Keratinocyte (primary cell): ENCODE data around the gene ADAMTS17. TPM values are rescaled to one million over a fixed set of nuclear protein-coding genes. Genes with fewer than 3 reads are reported as not detected.

ENCODE experiments used
- DNase-seq: peaks from one replicate; pipeline ENCODE4 v3.0.0-alpha.2; 2011; ENCODE audit warnings: low read depth, missing footprints, low spot score
- FAIRE-seq: peaks from 2 replicates; lab custom pipeline; 2011; peaks lifted over from hg19 to GRCh38; lab: Jason Lieb, UNC
- H2AFZ ChIP-seq: 2 replicates; pipeline ENCODE4 v1.6.0; 2012; ENCODE audit warnings: low read length, control low read depth, inconsistent platforms; ENCODE audit not compliant: control insufficient read depth
- H3K27ac ChIP-seq: 2 replicates; pipeline ENCODE4 v1.5.1; 2011; ENCODE audit warnings: low read length; ENCODE audit not compliant: control insufficient read depth, insufficient read depth
- H3K27me3 ChIP-seq: 3 replicates; pipeline ENCODE4 v1.6.0; 2011; ENCODE audit warnings: low read length; ENCODE audit not compliant: control insufficient read depth, insufficient read depth; ENCODE audit errors: extremely low read depth
- H3K36me3 ChIP-seq, 2 experiments: 2 replicates in 1 of 2; 3 replicates in 1 of 2; pipeline ENCODE4 v1.5.1; 2011; ENCODE audit warnings: low read length in 2 of 2, mild to moderate bottlenecking in 1 of 2; ENCODE audit not compliant: control insufficient read depth in 2 of 2, insufficient read depth in 2 of 2; ENCODE audit errors: extremely low read depth in 1 of 2
- H3K4me1 ChIP-seq: 3 replicates; pipeline ENCODE4 v1.5.1; 2011; ENCODE audit warnings: low read length; ENCODE audit not compliant: control insufficient read depth, insufficient read depth; ENCODE audit errors: extremely low read depth
- H3K4me2 ChIP-seq: 3 replicates; pipeline ENCODE4 v1.6.0; 2011; ENCODE audit warnings: low read depth, low read length; ENCODE audit not compliant: control insufficient read depth, insufficient read depth; ENCODE audit errors: extremely low read depth
- H3K4me3 ChIP-seq, 3 experiments: fragments of 200-600 bp in 1 of 3; sonication (generic) in 1 of 3; 2 replicates in 2 of 3; 3 replicates in 1 of 3; pipeline ENCODE4 v1.5.1; 2011 to 2016; ENCODE audit warnings: low read length in 3 of 3, mild to moderate bottlenecking in 3 of 3, control low read depth in 2 of 3, inconsistent platforms in 1 of 3, low read depth in 1 of 3, mixed read lengths in 1 of 3, mixed run types in 1 of 3, moderate library complexity in 1 of 3; ENCODE audit not compliant: control insufficient read depth in 2 of 3, insufficient read depth in 2 of 3; ENCODE audit errors: extremely low read depth in 1 of 3
- H3K79me2 ChIP-seq: 2 replicates; pipeline ENCODE4 v1.6.0; 2012; ENCODE audit warnings: low read length; ENCODE audit not compliant: control insufficient read depth, insufficient read depth
- H3K9ac ChIP-seq: 3 replicates; pipeline ENCODE4 v1.6.0; 2011; ENCODE audit warnings: low read length; ENCODE audit not compliant: control insufficient read depth, insufficient read depth; ENCODE audit errors: extremely low read depth
- H3K9me1 ChIP-seq: 3 replicates; pipeline ENCODE4 v1.6.0; 2011; ENCODE audit warnings: low read length; ENCODE audit not compliant: control insufficient read depth, insufficient read depth; ENCODE audit errors: extremely low read depth
- H3K9me3 ChIP-seq: 2 replicates; pipeline ENCODE4 v1.5.1; 2012; ENCODE audit warnings: low read depth, low read length; ENCODE audit not compliant: control insufficient read depth
- H4K20me1 ChIP-seq: 3 replicates; pipeline ENCODE4 v1.6.0; 2011; ENCODE audit warnings: low read length; ENCODE audit not compliant: control insufficient read depth, insufficient read depth; ENCODE audit errors: extremely low read depth
- CTCF ChIP-seq, 3 experiments: IDR thresholded peaks in 1 of 3; conservative IDR thresholded peaks in 1 of 3; optimal IDR thresholded peaks in 1 of 3; 2 replicates in 2 of 3; 3 replicates in 1 of 3; pipeline versions ENCODE3 to v1.5.1; 2011; ENCODE audit warnings: low read length in 3 of 3, mild to moderate bottlenecking in 3 of 3, moderate library complexity in 2 of 3, control low read depth in 1 of 3, inconsistent platforms in 1 of 3; ENCODE audit not compliant: insufficient read depth in 2 of 3; ENCODE audit errors: extremely low read depth in 1 of 3
- EZH2 ChIP-seq: IDR thresholded peaks from one replicate; pipeline ENCODE4 v1.6.1; 2012; ENCODE audit warnings: inconsistent platforms, mild to moderate bottlenecking, low read length, moderate library complexity
- dilution Hi-C: fragments of 300-500 bp; cut with MboI; formaldehyde crosslinking; loops from one replicate; pipeline ENCODE4 v1.7.0; 2020; ENCODE audit warnings: low sequenced_read_pairs; ENCODE audit not compliant: extremely low pct_ligation_motif_present
- polyA plus RNA-seq, 5 experiments: library from polyadenylated mRNA; depleted of rRNA in 3 of 5; stranded (reverse) in 3 of 5; stranded (forward) in 1 of 5; unstranded in 1 of 5; fragments of >200 nt; gene quantifications; 1 replicate in 1 of 5; 2 replicates in 3 of 5; 3 replicates in 1 of 5; pipeline versions ENCODE4 v1.2.1 to v1.2.3, GENCODE V29; 2011 to 2012; ENCODE audit warnings: missing spikeins in 2 of 5, low read depth in 1 of 5, low replicate concordance in 1 of 5

The ADAMTS17 gene
- polyA plus RNA-seq, 1 donor (not counting 4 experiments of a cell fraction or from before 2014, with no cell fraction given), result 0.18 TPM

DNA sequence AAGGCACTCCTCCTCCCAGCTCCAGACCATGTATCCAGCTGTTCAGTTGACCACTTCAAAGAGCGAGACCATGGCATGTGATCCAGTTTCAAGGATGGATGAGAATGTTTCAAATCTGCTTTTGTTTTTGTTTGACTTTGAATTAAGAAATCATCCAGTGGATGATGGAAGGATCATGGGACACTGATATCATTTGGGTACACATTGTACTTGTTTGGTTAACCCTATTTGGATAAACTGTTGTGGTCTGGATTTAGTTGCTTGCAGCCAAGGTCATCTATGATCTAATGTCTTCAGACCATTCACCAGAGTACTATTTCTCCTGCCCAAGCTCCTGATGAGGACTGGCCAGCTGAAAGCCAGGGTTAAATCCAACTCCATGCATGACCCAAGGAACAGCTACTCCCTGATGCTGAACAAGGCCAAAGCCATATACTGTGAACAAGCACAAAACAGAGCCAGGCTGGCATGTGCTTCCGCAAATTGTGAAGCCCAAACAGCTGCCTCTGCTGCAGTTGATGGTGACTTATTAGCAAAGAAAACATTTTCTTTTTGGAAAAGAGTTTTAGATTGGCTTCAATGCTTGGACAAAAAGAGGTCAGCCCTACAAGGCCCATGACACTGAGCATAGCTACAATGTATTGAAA is 5.2 kb upstream of the ADAMTS17 start:
- no peak overlapping the region for H3K4me3 ChIP-seq
- H3K9me3 ChIP-seq, result no peaks in the 10 kb centered on the region
- TF ChIP-seq CTCF (optimal IDR thresholded peaks at IDR 0.05 in 1 of 3, IDR thresholded peaks at IDR 0.05 in 1 of 3, conservative IDR thresholded peaks at IDR 0.05 in 1 of 3; ENCODE audit: extremely low read depth in 1 of 3, insufficient read depth in 2 of 3, low read length in 3 of 3) (no peak), EZH2 (no peak)
- H3K4me1 ChIP-seq, result peaks cover 23% of the 10 kb centered on the region
- no peaks in the 10 kb centered on the region for H3K36me3 ChIP-seq
- no peaks in the 10 kb centered on the region for H3K79me2 ChIP-seq
- H3K27me3 ChIP-seq, result no peaks in the 10 kb centered on the region
- no peak overlapping the region for H2AFZ ChIP-seq
- no peak overlapping the region for H3K4me2 ChIP-seq
- no peaks in the 10 kb centered on the region for H4K20me1 ChIP-seq
- H3K9me1 ChIP-seq, result no peaks in the 10 kb centered on the region
- H3K27ac ChIP-seq, result no peak overlapping the region
- dilution Hi-C loops, result no loop called here
- H3K9ac ChIP-seq, result no peak overlapping the region
- FAIRE-seq (no peak), DNase-seq (no peak)

DNA sequence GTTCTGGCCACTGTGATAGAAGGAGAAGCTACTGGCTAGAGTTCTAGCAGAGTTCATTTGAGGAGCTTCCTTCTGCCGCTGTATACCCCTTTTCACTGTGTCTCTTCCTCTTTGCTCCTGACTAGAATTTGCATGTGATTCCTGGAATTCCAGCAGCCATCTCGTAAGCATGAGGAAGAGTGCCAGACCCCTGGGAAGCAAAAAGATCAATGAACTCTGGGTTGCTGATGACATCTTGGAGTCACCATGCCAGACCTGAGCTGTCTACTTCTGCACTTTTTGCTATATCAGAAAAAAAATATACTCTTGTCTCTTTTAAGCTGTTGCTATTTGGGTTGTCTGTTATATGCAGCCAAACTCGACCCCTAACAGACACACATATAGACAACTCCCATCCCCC is 3.7 kb upstream of the ADAMTS17 start:
- Histone ChIP-seq H3K4me1 (peaks cover 17% of the 10 kb centered on the region), H3K27me3 (peaks cover 6% of the 10 kb centered on the region), H3K9ac (no peak overlapping the region), H3K4me3 (no peak overlapping the region), H2AFZ (no peak overlapping the region), H3K27ac (no peak overlapping the region), H4K20me1 (no peaks in the 10 kb centered on the region), H3K4me2 (no peak overlapping the region), H3K9me3 (no peaks in the 10 kb centered on the region), H3K79me2 (no peaks in the 10 kb centered on the region), H3K9me1 (no peaks in the 10 kb centered on the region), H3K36me3 (no peaks in the 10 kb centered on the region)
- no peak for DNase-seq
- dilution Hi-C loops, result no loop called here
- no peak for FAIRE-seq
- TF ChIP-seq EZH2 (no peak), CTCF (optimal IDR thresholded peaks at IDR 0.05 in 1 of 3, IDR thresholded peaks at IDR 0.05 in 1 of 3, conservative IDR thresholded peaks at IDR 0.05 in 1 of 3; ENCODE audit: extremely low read depth in 1 of 3, insufficient read depth in 2 of 3, low read length in 3 of 3) (no peak)
